ENCODE results near the gene DPF3. TPM values are rescaled to one million over a fixed set of nuclear protein-coding genes. Genes with fewer than 3 reads are reported as not detected.

DPF3 gene
- polyA plus RNA-seq, 3 donors from 2014 or later: 1.5 to 1.8 TPM; not detected in 1

DNA sequence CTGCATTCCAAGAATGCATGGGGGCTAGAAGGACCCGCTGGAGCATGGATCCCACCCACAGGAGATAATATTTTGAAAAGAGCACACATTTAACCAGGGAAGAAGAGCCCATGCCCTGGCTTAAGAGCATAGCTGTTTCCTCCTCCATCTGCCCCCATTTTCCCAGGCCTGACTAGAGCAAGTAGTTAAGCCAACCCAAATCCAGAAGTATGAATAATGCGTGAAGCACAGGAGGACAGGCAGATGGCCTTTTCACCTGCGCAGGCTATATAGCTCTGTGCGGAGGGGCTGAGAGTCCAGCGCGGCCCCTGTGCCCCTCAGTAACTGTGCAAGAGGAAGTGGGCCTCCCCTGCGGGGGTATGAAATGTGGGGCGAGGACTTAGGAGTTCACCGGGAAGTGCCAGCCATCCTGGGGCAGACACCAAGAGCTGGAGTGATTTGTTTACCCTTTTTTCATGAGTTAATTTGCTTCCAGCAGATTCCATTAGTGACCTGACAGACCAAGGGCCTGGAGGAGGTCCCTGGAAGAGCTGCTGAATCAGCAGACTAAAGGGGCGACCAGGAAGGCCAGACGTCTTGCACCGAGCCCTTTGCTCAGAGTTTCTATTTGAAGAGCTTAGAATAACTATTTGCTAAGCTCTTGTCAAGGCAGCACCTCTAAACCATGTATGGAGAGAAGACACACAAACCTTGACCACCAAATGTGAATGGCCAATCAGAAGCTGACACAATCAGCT, 37.2 kb downstream of the DPF3 start:
- H3K36me3 Mint-ChIP-seq: no peaks in the 10 kb centered on the region
- H3K27me3 Mint-ChIP-seq (ENCODE audit: low read depth in 3 of 3): peaks cover 0 to 4% (median 2%) of the 10 kb centered on the region in 3 donors
- H3K9me3 Mint-ChIP-seq: no peaks in the 10 kb centered on the region
- H3K4me1 Mint-ChIP-seq: no peaks in the 10 kb centered on the region
- no peak overlapping the region for H3K4me3 Mint-ChIP-seq
- no peak for DNase-seq
- H3K27ac Mint-ChIP-seq: no peak overlapping the region

- Mint-ChIP-seq H3K27ac (no peak overlapping the region), H3K4me3 (no peak overlapping the region), H3K27me3 (ENCODE audit: low read depth in 3 of 3) (peaks cover 0 to 5% (median 2%) of the 10 kb centered on the region in 3 donors), H3K4me1 (no peaks in the 10 kb centered on the region), H3K9me3 (no peaks in the 10 kb centered on the region), H3K36me3 (peaks cover 0 to 4% (median 0%) of the 10 kb centered on the region in 3 donors)
- DNase-seq: no peak
These were observed 38.0 kb downstream of the DPF3 start for GRCh38 chr14:72855913-72856312.

- H3K9me3 Mint-ChIP-seq: no peaks in the 10 kb centered on the region
- no peaks in the 10 kb centered on the region for H3K4me1 Mint-ChIP-seq
- H3K27me3 Mint-ChIP-seq (ENCODE audit: low read depth in 3 of 3): peaks cover 0 to 8% (median 2%) of the 10 kb centered on the region in 3 donors
- H3K4me3 Mint-ChIP-seq: no peak overlapping the region
- DNase-seq: no peak
- peaks cover 0 to 4% (median 0%) of the 10 kb centered on the region in 3 donors for H3K36me3 Mint-ChIP-seq
- H3K27ac Mint-ChIP-seq: no peak overlapping the region
These were observed 41.7 kb downstream of the DPF3 start for GRCh38 chr14:72852194-72852593.

DNA sequence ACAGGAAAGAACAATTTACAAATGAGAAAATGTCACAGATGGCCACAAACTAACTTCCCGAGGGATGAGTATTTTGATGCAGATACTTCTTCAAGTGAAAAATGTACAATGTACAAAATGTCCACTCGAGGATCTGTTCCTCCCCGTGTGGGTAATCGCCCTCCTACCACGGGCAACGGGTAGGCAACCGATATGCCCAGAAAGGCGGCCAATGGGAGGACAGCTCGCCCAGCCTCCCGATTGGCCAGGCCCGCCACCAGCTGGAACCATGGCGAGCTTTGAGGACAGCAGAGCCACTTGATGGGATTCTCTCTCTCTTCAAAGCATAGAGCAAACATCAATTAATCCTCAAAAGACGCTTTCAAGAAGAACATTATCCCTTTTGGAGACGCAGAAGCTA, 42.3 kb downstream of the DPF3 start:
- H3K27me3 Mint-ChIP-seq (ENCODE audit: low read depth in 3 of 3): peaks cover 0 to 8% (median 2%) of the 10 kb centered on the region in 3 donors
- H3K4me3 Mint-ChIP-seq: no peak overlapping the region
- H3K4me1 Mint-ChIP-seq: no peaks in the 10 kb centered on the region
- no peaks in the 10 kb centered on the region for H3K9me3 Mint-ChIP-seq
- H3K27ac Mint-ChIP-seq: no peak overlapping the region
- peaks cover 0 to 4% (median 0%) of the 10 kb centered on the region in 3 donors for H3K36me3 Mint-ChIP-seq
- DNase-seq: no peak

DNA sequence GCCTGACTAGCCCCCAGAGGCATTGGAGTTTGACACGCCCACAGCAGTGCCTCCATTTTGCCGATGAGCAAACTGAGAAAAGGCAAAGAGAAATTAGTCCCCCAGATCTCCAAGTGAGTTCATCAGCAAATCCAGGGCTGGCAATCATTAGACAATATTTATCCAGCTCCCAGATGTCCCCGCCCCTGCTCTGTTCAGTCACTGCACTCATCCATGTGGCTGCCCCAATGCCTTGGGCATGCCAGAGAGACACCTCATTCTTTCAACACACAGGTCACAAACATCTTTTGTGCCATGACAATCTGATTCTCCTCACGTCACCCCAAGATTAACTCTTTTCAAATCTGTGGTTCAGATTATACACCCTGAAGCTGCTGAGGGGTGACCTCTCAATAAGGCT, 43.5 kb downstream of the DPF3 start:
- Mint-ChIP-seq H3K27ac (no peak overlapping the region), H3K27me3 (ENCODE audit: low read depth in 3 of 3) (peaks cover 0 to 8% (median 2%) of the 10 kb centered on the region in 3 donors), H3K36me3 (peaks cover 0 to 4% (median 0%) of the 10 kb centered on the region in 3 donors), H3K4me3 (no peak overlapping the region), H3K9me3 (no peaks in the 10 kb centered on the region), H3K4me1 (no peaks in the 10 kb centered on the region)
- DNase-seq: no peak

DNA sequence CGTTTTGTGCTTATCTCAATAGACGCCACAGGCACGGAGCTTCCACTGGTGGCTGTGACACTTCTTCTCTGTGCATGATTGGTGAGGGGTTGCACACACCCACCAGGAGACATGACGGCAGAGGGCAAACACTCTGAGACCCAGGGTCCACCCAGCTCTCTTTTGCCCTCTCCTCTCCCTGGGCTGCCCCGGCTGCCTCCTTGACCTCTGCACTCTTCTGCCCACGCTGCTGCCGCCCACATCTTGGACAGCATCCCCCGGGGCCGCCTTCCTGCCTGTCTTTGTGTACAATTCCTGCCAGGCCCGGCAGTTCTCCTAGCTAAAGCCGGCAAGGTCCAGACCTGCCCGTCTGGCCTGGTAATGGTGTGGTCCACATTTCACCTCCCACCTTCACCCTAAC, 44.7 kb downstream of the DPF3 start:
- DNase-seq: no peak
- Mint-ChIP-seq H3K9me3 (no peaks in the 10 kb centered on the region), H3K4me3 (no peak overlapping the region), H3K27me3 (ENCODE audit: low read depth in 3 of 3) (peaks cover 0 to 8% (median 0%) of the 10 kb centered on the region in 3 donors), H3K4me1 (no peaks in the 10 kb centered on the region), H3K27ac (no peak overlapping the region), H3K36me3 (peaks cover 0 to 4% (median 0%) of the 10 kb centered on the region in 3 donors)

GRCh38 chr14:72847721-72848120, 46.2 kb downstream of the DPF3 start:
- no peaks in the 10 kb centered on the region for H3K9me3 Mint-ChIP-seq
- H3K4me3 Mint-ChIP-seq: no peak overlapping the region
- H3K36me3 Mint-ChIP-seq: peaks cover 0 to 4% (median 0%) of the 10 kb centered on the region in 3 donors
- peaks cover 0 to 8% (median 0%) of the 10 kb centered on the region in 3 donors for H3K27me3 Mint-ChIP-seq (ENCODE audit: low read depth in 3 of 3)
- H3K4me1 Mint-ChIP-seq: no peaks in the 10 kb centered on the region
- H3K27ac Mint-ChIP-seq: no peak overlapping the region
- no peak for DNase-seq

- H3K4me3 Mint-ChIP-seq: no peak overlapping the region
- H3K27me3 Mint-ChIP-seq (ENCODE audit: low read depth in 3 of 3): peaks cover 0 to 3% (median 0%) of the 10 kb centered on the region in 3 donors
- H3K36me3 Mint-ChIP-seq: no peaks in the 10 kb centered on the region
- no peak for DNase-seq
- H3K9me3 Mint-ChIP-seq: no peaks in the 10 kb centered on the region
- no peak overlapping the region for H3K27ac Mint-ChIP-seq
- H3K4me1 Mint-ChIP-seq: no peaks in the 10 kb centered on the region
These were observed 48.2 kb downstream of the DPF3 start for GRCh38 chr14:72845683-72846082.

- no peak overlapping the region for H3K27ac Mint-ChIP-seq
- H3K4me1 Mint-ChIP-seq: no peaks in the 10 kb centered on the region
- DNase-seq: no peak
These were observed 48.7 kb downstream of the DPF3 start for GRCh38 chr14:72845196-72845595.

GRCh38 chr14:72844524-72844923, 49.4 kb downstream of the DPF3 start:
- Mint-ChIP-seq H3K27me3 (ENCODE audit: low read depth in 3 of 3) (peaks cover 0 to 3% (median 0%) of the 10 kb centered on the region in 3 donors), H3K36me3 (no peaks in the 10 kb centered on the region), H3K4me1 (no peaks in the 10 kb centered on the region), H3K27ac (no peak overlapping the region), H3K9me3 (no peaks in the 10 kb centered on the region), H3K4me3 (no peak overlapping the region)
- no peak for DNase-seq

More at GRCh38 chr14:72845196-72845595, 48.7 kb downstream of the DPF3 start:
- peaks cover 0 to 3% (median 0%) of the 10 kb centered on the region in 3 donors for H3K27me3 Mint-ChIP-seq (ENCODE audit: low read depth in 3 of 3)
- no peak overlapping the region for H3K4me3 Mint-ChIP-seq
- H3K9me3 Mint-ChIP-seq: no peaks in the 10 kb centered on the region
- H3K36me3 Mint-ChIP-seq: no peaks in the 10 kb centered on the region

- H3K4me1 Mint-ChIP-seq: no peaks in the 10 kb centered on the region
- H3K36me3 Mint-ChIP-seq: no peaks in the 10 kb centered on the region
- no peak for DNase-seq
- no peak overlapping the region for H3K4me3 Mint-ChIP-seq
- no peaks in the 10 kb centered on the region for H3K9me3 Mint-ChIP-seq
- no peak overlapping the region for H3K27ac Mint-ChIP-seq
- H3K27me3 Mint-ChIP-seq (ENCODE audit: low read depth in 3 of 3): peaks cover 0 to 4% (median 0%) of the 10 kb centered on the region in 3 donors
These were observed 53.9 kb downstream of the DPF3 start for GRCh38 chr14:72839753-72840607.

- no peak overlapping the region for H3K4me3 Mint-ChIP-seq
- no peaks in the 10 kb centered on the region for H3K4me1 Mint-ChIP-seq
- no peaks in the 10 kb centered on the region for H3K9me3 Mint-ChIP-seq
- no peak overlapping the region for H3K27ac Mint-ChIP-seq
- H3K27me3 Mint-ChIP-seq (ENCODE audit: low read depth in 3 of 3): peaks cover 0 to 4% (median 0%) of the 10 kb centered on the region in 3 donors
- DNase-seq: no peak
- H3K36me3 Mint-ChIP-seq: no peaks in the 10 kb centered on the region
These were observed 54.5 kb downstream of the DPF3 start for GRCh38 chr14:72839351-72839750.

GRCh38 chr14:72836085-72836484, 57.8 kb downstream of the DPF3 start:
- Mint-ChIP-seq H3K4me3 (no peak overlapping the region), H3K4me1 (no peaks in the 10 kb centered on the region), H3K36me3 (peaks cover 0 to 8% (median 6%) of the 10 kb centered on the region in 3 donors), H3K27me3 (ENCODE audit: low read depth in 3 of 3) (peaks cover 0 to 4% (median 0%) of the 10 kb centered on the region in 3 donors), H3K27ac (no peak overlapping the region), H3K9me3 (no peaks in the 10 kb centered on the region)
- DNase-seq: no peak

GRCh38 chr14:72833174-72833573, 60.7 kb downstream of the DPF3 start:
- DNase-seq: no peak
- no peaks in the 10 kb centered on the region for H3K4me1 Mint-ChIP-seq
- no peaks in the 10 kb centered on the region for H3K9me3 Mint-ChIP-seq
- peaks cover 0 to 10% (median 6%) of the 10 kb centered on the region in 3 donors for H3K36me3 Mint-ChIP-seq
- peaks cover 0 to 4% (median 0%) of the 10 kb centered on the region in 3 donors for H3K27me3 Mint-ChIP-seq (ENCODE audit: low read depth in 3 of 3)
- no peak overlapping the region for H3K4me3 Mint-ChIP-seq
- no peak overlapping the region for H3K27ac Mint-ChIP-seq

Measured in immature natural killer cell (primary cell).